Transverse colon (tissue), 3 donors: ENCODE data around the gene SPDYE3.
"Not testable (repeated sequence)": the region's sequence is repeated elsewhere in the genome, so short reads cannot be mapped to it uniquely, and the experiment has no call there.

Source experiments
- CTCF ChIP-seq, 5 experiments: fragments of 200-600 bp in 3 of 5; fragments of 450-650 bp in 2 of 5; sonication (generic) in 3 of 5; IDR thresholded peaks; 1 replicate in 2 of 5; 2 replicates in 3 of 5; pipeline ENCODE4 v1.5.1; 2016 to 2017; ENCODE audit warnings: antibody characterized with exemption in 5 of 5, inconsistent platforms in 3 of 5, mild to moderate bottlenecking in 2 of 5, moderate library complexity in 1 of 5
- EP300 ChIP-seq: sonication (generic); formaldehyde crosslinking; IDR thresholded peaks from one replicate; pipeline ENCODE4 v1.6.1; 2017; ENCODE audit warnings: antibody characterized with exemption, low read depth

GRCh38 chr7:100324194-100324593 is 16.7 kb downstream of the SPDYE3 start:
- not testable (repeated sequence) for TF ChIP-seq CTCF (IDR thresholded peaks at IDR 0.05); EP300
